HG02759 (cell line): Measurements from ENCODE around the gene C1GALT1C1.
A peak's percentile ranks its signal among the peaks of the same experiment; 100 is the strongest.

ENCODE experiments used
- ATAC-seq: cut with Tn5 transposase; IDR thresholded peaks from one replicate; pipeline ENCODE4 v1.9.1; 2021; ENCODE audit warnings: mild to moderate bottlenecking, moderate library complexity; ENCODE audit not compliant: unreplicated experiment

The C1GALT1C1 gene

GRCh38 chrX:120603707-120604360, 26.0 kb downstream of the C1GALT1C1 start, which contains the start of gene MCTS1:
Gene MCTS1, plus strand, starts transcription at chrX:120604101. Its CDS starts 136 bp downstream, at chrX:120604237.
- peak; percentile 97 for ATAC-seq

GRCh38 chrX:120585702-120586101, 44.2 kb downstream of the C1GALT1C1 start:
- ATAC-seq = no peak
